ENCODE measurements around the gene MROH9.

MROH9 gene

DNA sequence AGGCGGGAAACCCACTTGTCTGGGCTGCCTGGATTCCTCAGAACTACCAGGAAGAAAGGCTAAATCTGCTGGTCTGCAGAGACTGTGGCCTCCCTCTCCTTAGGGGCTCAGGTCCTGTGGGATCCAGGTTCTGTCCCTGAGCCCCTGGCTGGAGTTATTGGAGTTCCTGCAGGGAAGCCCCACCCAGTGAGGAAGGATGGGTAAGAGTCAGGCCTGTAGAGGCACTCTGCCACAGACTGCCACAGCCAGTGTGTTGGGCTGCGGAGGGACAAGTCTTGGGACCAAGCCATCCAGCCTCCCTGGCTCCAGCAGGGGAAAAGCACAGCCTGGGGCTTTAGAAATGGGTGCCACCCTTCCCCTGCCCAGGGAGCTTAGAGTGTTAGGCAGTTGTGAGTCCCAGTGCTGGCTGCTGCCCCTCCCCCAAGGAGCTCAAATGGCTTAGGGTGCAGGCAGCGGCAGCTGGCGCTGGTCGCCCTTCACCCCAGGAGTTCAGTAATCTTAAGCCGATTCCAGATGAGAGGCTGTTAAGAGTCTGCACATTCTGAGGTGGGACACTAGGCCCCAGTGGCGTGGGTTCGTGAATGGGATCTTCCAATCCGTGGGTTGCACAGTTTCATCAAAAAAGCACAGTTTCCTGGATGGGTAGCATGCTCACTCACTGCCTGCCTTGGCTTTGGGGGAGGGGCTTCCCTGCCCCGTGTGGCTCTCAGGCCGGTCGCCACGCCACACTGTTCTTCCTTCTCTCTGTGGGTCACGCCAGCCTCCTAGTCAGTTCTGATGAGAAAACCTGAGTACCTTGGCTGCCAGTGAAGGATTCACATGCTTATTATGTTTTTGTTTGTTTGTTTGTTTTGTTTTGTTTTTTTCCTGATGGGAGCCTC, 97.7 kb downstream of the MROH9 start:
- TF ChIP-seq, protein P1, sequence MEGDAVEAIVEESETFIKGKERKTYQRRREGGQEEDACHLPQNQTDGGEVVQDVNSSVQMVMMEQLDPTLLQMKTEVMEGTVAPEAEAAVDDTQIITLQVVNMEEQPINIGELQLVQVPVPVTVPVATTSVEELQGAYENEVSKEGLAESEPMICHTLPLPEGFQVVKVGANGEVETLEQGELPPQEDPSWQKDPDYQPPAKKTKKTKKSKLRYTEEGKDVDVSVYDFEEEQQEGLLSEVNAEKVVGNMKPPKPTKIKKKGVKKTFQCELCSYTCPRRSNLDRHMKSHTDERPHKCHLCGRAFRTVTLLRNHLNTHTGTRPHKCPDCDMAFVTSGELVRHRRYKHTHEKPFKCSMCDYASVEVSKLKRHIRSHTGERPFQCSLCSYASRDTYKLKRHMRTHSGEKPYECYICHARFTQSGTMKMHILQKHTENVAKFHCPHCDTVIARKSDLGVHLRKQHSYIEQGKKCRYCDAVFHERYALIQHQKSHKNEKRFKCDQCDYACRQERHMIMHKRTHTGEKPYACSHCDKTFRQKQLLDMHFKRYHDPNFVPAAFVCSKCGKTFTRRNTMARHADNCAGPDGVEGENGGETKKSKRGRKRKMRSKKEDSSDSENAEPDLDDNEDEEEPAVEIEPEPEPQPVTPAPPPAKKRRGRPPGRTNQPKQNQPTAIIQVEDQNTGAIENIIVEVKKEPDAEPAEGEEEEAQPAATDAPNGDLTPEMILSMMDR (IDR thresholded peaks at IDR 0.05; ENCODE audit: extremely low read depth, insufficient read depth, missing control alignments) = no peak
- in situ Hi-C loops (cut with MboI; ENCODE audit: low pct_unique_long_range_greater_than_20kb, low sequenced_read_pairs, unreplicated experiment) = no loop called here
- no peak for DNase-seq (ENCODE audit: low spot score)

DNA sequence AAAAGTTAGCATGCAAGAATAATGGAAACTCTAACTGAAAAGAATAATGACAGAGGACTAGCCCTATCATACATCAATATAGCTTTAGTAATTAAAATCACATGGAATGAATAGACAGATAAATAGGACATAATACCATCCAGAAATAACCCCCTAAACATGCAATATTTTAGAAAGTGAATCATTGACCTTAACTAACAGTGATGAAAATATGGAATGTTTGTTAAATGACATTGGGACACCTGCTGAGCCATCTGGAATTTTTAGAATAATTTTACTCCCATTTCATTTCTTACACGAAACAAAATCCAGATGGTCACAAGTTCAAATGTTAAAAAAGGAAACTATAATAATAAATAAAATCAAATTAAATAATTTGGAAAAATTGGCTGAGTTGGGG, 102.3 kb downstream of the MROH9 start:
- in situ Hi-C loops (cut with MboI; ENCODE audit: low pct_unique_long_range_greater_than_20kb, low sequenced_read_pairs, unreplicated experiment) = no loop called here

DNA sequence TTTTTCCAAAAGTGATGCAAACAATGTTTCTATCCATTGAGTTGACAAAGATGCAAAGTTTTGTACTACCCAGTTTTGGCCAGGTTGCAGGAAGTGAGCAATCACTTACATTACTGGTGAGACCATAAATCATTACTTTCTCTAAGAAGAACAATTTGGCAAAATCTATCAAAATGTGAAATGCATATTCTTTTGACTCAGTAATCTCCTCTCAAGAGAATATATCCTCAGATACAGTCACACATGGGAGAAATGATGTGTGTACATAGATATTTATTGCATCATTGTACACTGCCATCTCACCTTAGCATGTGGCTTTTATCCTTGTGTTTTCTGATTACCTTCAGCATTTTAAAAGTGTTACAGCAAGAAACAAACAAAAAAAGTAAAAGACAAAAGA, 103.0 kb downstream of the MROH9 start:
- no peak for DNase-seq (ENCODE audit: low spot score)
- TF ChIP-seq, protein P1 (IDR thresholded peaks at IDR 0.05; ENCODE audit: extremely low read depth, insufficient read depth, missing control alignments) = no peak
- in situ Hi-C loops (cut with MboI; ENCODE audit: low pct_unique_long_range_greater_than_20kb, low sequenced_read_pairs, unreplicated experiment) = no loop called here

More for the DNA sequence above, 102.3 kb downstream of the MROH9 start:
- TF ChIP-seq, protein P1 (IDR thresholded peaks at IDR 0.05; ENCODE audit: extremely low read depth, insufficient read depth, missing control alignments) = no peak
- DNase-seq (ENCODE audit: low spot score) = no peak

DNA sequence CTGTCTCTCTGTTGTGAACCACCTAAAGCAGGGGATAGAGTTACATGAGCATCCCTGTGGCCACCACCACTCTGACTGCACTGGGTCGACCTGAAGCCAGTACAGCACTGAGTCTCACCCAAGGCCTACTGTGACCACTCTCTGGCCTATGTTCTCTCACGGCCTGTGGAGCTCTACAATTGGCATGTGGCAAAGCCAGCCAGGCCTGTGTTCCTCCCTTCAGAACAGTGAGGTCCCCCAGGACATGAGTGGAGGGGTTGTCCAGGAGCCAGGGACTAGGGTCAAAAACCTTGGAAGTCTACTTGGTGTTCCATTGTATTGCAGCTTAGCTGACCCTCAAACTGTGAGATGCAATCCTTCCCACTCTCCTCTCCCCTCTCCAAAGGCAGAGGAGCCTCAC, 112.7 kb downstream of the MROH9 start:
- in situ Hi-C loops (cut with MboI; ENCODE audit: low pct_unique_long_range_greater_than_20kb, low sequenced_read_pairs, unreplicated experiment) = no loop called here
- DNase-seq (ENCODE audit: low spot score) = no peak

DNA sequence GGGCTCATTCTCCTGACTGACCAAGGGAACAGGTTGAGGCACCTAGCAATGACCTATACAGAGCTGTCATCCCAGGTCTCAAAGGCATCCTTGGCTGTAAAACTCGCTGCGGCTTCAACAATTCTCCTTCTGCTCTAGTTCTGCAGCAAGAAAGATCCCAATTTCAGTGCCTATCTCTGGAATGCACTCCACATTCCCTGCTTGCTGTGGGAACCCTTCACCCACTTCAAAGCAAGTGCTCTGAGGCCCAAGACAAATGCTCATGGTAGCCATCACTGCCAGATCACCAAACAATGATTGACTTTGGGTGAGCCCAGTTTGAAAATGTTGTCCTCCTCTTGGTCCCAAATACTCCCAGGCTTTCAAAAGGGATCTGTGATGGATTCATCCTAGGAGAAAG, 117.6 kb downstream of the MROH9 start:
- no peak for DNase-seq (ENCODE audit: low spot score)
- in situ Hi-C loops (cut with MboI; ENCODE audit: low pct_unique_long_range_greater_than_20kb, low sequenced_read_pairs, unreplicated experiment) = no loop called here
- TF ChIP-seq, protein P1 (IDR thresholded peaks at IDR 0.05; ENCODE audit: extremely low read depth, insufficient read depth, missing control alignments) = no peak

More for the DNA sequence above, 112.7 kb downstream of the MROH9 start:
- TF ChIP-seq, protein P1 (IDR thresholded peaks at IDR 0.05; ENCODE audit: extremely low read depth, insufficient read depth, missing control alignments) = no peak

DNA sequence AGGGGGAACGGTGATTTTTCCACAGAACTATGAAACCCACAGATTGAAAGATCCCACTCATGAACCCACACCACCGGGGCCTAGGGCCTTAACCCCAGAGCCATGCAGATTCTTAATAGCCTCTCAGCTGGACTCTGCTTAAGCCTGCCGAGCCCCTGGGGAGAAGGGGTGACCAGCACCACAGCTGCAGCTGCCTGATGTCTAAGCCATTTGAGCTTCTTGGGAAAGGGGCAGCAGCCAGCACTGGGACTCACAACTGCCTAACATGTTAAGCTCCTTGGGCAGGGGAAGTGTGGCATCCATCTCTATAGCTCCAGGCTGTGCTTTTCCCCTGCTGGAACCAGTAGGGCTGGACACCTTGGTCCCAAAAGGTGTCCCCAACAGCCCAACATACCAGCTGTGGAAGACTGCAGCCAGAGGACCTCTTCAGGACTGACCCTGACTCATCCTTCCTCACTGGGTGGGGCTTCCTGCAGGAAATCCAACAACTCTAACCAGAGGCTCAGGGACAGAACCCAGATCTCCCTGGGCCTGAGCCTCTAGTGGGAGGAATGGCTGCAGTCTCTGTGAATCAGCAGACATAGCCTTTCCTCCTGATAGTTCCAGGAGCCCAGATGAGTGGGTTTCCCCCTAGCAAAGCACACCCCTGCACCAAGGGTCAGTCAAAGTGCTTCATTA, 120.8 kb downstream of the MROH9 start:
- in situ Hi-C loops (cut with MboI; ENCODE audit: low pct_unique_long_range_greater_than_20kb, low sequenced_read_pairs, unreplicated experiment) = no loop called here
- no peak for DNase-seq (ENCODE audit: low spot score)
- TF ChIP-seq, protein P1 (IDR thresholded peaks at IDR 0.05; ENCODE audit: extremely low read depth, insufficient read depth, missing control alignments) = no peak
